Neural progenitor cell (in vitro differentiated cells): ENCODE measurements around the gene TMEM87B. TPM values are rescaled to one million over a fixed set of nuclear protein-coding genes. Genes with fewer than 3 reads are reported as not detected.

ENCODE experiments used
- DNase-seq: peaks from one replicate; pipeline ENCODE4 v3.0.0-alpha.2; 2016; ENCODE audit warnings: low spot score
- H2AFZ ChIP-seq: fragments of 200-600 bp; sonication (generic); replicated peaks from 2 replicates; pipeline ENCODE4 v1.6.1; 2016; ENCODE audit warnings: antibody characterized with exemption
- H3F3A ChIP-seq: fragments of 200-600 bp; sonication (generic); 2 replicates; pipeline ENCODE4 v1.6.1; 2016; ENCODE audit warnings: antibody characterized with exemption, low read depth
- H3K27ac ChIP-seq: fragments of 200-600 bp; sonication (generic); 2 replicates; pipeline ENCODE4 v1.5.1; 2016; ENCODE audit warnings: mild to moderate bottlenecking
- H3K27me3 ChIP-seq: fragments of 200-600 bp; sonication (generic); 2 replicates; pipeline ENCODE4 v1.6.1; 2016; ENCODE audit warnings: mild to moderate bottlenecking, moderate library complexity
- H3K36me3 ChIP-seq: fragments of 200-600 bp; sonication (generic); 2 replicates; pipeline ENCODE4 v1.5.1; 2016
- H3K4me1 ChIP-seq: fragments of 200-600 bp; sonication (generic); 2 replicates; pipeline ENCODE4 v1.6.1; 2016; ENCODE audit warnings: mixed run types
- H3K4me2 ChIP-seq: fragments of 200-600 bp; sonication (generic); 2 replicates; pipeline ENCODE4 v1.6.1; 2016
- H3K4me3 ChIP-seq: fragments of 200-600 bp; sonication (generic); 2 replicates; pipeline ENCODE4 v1.5.1; 2016
- H3K79me2 ChIP-seq: fragments of 200-600 bp; sonication (generic); 2 replicates; pipeline ENCODE4 v1.6.1; 2016; ENCODE audit warnings: low read depth
- H3K9ac ChIP-seq: fragments of 200-600 bp; sonication (generic); 2 replicates; pipeline ENCODE4 v1.6.1; 2016
- H3K9me3 ChIP-seq: fragments of 200-600 bp; sonication (generic); 2 replicates; pipeline ENCODE4 v1.5.1; 2016; ENCODE audit warnings: low read depth
- H4K20me1 ChIP-seq: fragments of 200-600 bp; sonication (generic); 2 replicates; pipeline ENCODE4 v1.6.1; 2016; ENCODE audit warnings: low read depth
- H3K27ac Mint-ChIP-seq: 3 replicates; pipeline ENCODE4 v1.8.0; 2021; ENCODE audit warnings: mixed read lengths
- H3K27me3 Mint-ChIP-seq: 2 replicates; pipeline ENCODE4 v1.8.0; 2022; ENCODE audit warnings: low read depth, mild to moderate bottlenecking, inconsistent platforms, moderate library complexity, mixed read lengths; ENCODE audit not compliant: insufficient read depth
- H3K36me3 Mint-ChIP-seq: 3 replicates; pipeline ENCODE4 v1.8.0; 2021; ENCODE audit warnings: mixed read lengths
- H3K4me1 Mint-ChIP-seq: 3 replicates; pipeline ENCODE4 v1.8.0; 2021; ENCODE audit warnings: mixed read lengths
- H3K4me3 Mint-ChIP-seq: 3 replicates; pipeline ENCODE4 v1.8.0; 2021; ENCODE audit warnings: mild to moderate bottlenecking, moderate library complexity, mixed read lengths
- H3K9me3 Mint-ChIP-seq: 3 replicates; pipeline ENCODE4 v1.8.0; 2020; ENCODE audit warnings: mixed read lengths
- EZH2 ChIP-seq: fragments of 200-600 bp; sonication (generic); IDR thresholded peaks from 2 replicates; pipeline ENCODE4 v1.6.1; 2017; ENCODE audit warnings: antibody characterized with exemption, mild to moderate bottlenecking, moderate library complexity
- EZH2phosphoT487 ChIP-seq: fragments of 200-600 bp; sonication (generic); IDR thresholded peaks from 2 replicates; pipeline ENCODE4 v1.6.1; 2017; ENCODE audit warnings: antibody characterized with exemption
- total RNA-seq: library from RNA; depleted of rRNA; stranded (reverse); fragments of >200 nt; gene quantifications from 2 replicates; pipeline ENCODE4 v1.2.3, GENCODE V29; 2015; ENCODE audit warnings: low replicate concordance
- TF ChIP-seq, protein P1 (sequence below): fragments of 200-600 bp; sonication (generic); IDR thresholded peaks from 2 replicates; pipeline ENCODE4 v1.5.1; 2017; ENCODE audit warnings: antibody characterized with exemption, mild to moderate bottlenecking

Gene TMEM87B
- total RNA-seq, 1 donor from 2014 or later: 34.4 TPM

DNA sequence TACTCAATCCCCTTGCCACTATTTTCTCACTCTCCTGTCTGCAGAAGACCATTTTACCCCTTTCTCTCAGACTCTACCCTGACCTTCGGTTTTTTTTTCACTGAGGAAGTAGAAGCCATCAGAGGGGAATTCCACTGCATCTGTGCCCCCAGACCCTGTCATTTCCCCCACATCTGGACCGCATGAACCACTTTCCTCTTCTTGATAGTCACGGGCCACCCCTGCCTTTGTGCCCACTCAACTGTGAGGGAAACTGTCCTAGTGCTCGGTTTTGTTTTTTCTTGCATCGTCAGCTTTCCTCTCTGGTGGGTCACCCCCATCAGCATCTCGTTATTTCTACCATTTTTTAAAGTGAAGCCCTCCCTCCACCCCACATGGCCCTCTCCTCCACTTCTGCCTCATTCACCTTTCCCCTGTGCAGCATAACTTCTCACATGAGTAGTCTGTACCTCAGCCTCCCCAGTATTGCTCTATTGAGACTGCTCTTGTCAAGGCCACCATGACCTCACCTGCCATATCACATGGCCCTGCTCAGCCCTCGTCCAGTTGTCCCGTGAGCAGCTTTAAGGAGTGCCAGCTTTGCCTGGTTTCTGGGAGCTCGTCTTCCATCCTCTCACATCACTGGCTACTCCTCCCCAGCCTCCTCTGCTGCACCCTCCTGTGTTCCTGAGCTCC lies 32.4 kb downstream of the TMEM87B start:
- no peaks in the 10 kb centered on the region for H3F3A ChIP-seq
- no peaks in the 10 kb centered on the region for H4K20me1 ChIP-seq
- no peak for DNase-seq
- H3K4me2 ChIP-seq: no peak overlapping the region
- H3K36me3 ChIP-seq: no peaks in the 10 kb centered on the region
- no peaks in the 10 kb centered on the region for H3K79me2 ChIP-seq
- Mint-ChIP-seq H3K4me1 (no peaks in the 10 kb centered on the region), H3K4me3 (no peak overlapping the region), H3K27me3 (peaks cover 2% of the 10 kb centered on the region), H3K27ac (no peak overlapping the region), H3K9me3 (no peaks in the 10 kb centered on the region), H3K36me3 (peaks cover 54% of the 10 kb centered on the region)
- no peak overlapping the region for H3K4me3 ChIP-seq
- no peaks in the 10 kb centered on the region for H3K27me3 ChIP-seq
- no peak overlapping the region for H2AFZ ChIP-seq
- H3K4me1 ChIP-seq: no peaks in the 10 kb centered on the region
- TF ChIP-seq EZH2phosphoT487 (no peak), EZH2 (no peak)
- TF ChIP-seq, protein P1, sequence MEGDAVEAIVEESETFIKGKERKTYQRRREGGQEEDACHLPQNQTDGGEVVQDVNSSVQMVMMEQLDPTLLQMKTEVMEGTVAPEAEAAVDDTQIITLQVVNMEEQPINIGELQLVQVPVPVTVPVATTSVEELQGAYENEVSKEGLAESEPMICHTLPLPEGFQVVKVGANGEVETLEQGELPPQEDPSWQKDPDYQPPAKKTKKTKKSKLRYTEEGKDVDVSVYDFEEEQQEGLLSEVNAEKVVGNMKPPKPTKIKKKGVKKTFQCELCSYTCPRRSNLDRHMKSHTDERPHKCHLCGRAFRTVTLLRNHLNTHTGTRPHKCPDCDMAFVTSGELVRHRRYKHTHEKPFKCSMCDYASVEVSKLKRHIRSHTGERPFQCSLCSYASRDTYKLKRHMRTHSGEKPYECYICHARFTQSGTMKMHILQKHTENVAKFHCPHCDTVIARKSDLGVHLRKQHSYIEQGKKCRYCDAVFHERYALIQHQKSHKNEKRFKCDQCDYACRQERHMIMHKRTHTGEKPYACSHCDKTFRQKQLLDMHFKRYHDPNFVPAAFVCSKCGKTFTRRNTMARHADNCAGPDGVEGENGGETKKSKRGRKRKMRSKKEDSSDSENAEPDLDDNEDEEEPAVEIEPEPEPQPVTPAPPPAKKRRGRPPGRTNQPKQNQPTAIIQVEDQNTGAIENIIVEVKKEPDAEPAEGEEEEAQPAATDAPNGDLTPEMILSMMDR: no peak
- no peaks in the 10 kb centered on the region for H3K9me3 ChIP-seq
- H3K27ac ChIP-seq: no peak overlapping the region
- no peak overlapping the region for H3K9ac ChIP-seq

DNA sequence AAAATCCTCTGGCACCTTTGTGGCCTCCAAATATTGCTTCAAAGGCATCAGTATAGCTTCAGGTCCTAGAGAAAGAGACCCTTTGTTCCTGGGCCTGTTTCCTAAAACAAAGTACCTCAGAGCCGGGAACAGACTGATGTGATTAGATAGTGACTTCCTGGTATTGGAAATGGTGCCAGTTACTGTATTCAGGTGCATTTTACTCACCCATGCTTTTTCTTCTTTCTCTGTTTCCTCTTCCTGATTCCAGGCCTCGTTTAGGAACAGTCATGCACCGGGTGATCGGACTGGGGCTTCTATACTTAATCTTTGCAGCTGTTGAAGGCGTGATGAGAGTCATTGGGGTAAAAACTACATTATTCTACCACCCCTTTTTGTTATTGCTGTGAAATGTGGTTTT lies 34.3 kb downstream of the TMEM87B start:
- Mint-ChIP-seq H3K9me3 (no peaks in the 10 kb centered on the region), H3K27ac (no peak overlapping the region), H3K36me3 (peaks cover 43% of the 10 kb centered on the region), H3K4me1 (no peaks in the 10 kb centered on the region), H3K27me3 (peaks cover 4% of the 10 kb centered on the region), H3K4me3 (no peak overlapping the region)
- H3K4me2 ChIP-seq: no peak overlapping the region
- no peaks in the 10 kb centered on the region for H3F3A ChIP-seq
- H3K27me3 ChIP-seq: no peaks in the 10 kb centered on the region
- no peaks in the 10 kb centered on the region for H3K79me2 ChIP-seq
- no peak for TF ChIP-seq EZH2
- no peak for TF ChIP-seq EZH2phosphoT487
- TF ChIP-seq, protein P1: no peak
- H3K4me1 ChIP-seq: no peaks in the 10 kb centered on the region
- H3K4me3 ChIP-seq: no peak overlapping the region
- no peaks in the 10 kb centered on the region for H3K36me3 ChIP-seq
- H3K27ac ChIP-seq: no peak overlapping the region
- H3K9ac ChIP-seq: no peak overlapping the region
- no peak overlapping the region for H2AFZ ChIP-seq
- no peak for DNase-seq
- no peaks in the 10 kb centered on the region for H3K9me3 ChIP-seq
- H4K20me1 ChIP-seq: no peaks in the 10 kb centered on the region

DNA sequence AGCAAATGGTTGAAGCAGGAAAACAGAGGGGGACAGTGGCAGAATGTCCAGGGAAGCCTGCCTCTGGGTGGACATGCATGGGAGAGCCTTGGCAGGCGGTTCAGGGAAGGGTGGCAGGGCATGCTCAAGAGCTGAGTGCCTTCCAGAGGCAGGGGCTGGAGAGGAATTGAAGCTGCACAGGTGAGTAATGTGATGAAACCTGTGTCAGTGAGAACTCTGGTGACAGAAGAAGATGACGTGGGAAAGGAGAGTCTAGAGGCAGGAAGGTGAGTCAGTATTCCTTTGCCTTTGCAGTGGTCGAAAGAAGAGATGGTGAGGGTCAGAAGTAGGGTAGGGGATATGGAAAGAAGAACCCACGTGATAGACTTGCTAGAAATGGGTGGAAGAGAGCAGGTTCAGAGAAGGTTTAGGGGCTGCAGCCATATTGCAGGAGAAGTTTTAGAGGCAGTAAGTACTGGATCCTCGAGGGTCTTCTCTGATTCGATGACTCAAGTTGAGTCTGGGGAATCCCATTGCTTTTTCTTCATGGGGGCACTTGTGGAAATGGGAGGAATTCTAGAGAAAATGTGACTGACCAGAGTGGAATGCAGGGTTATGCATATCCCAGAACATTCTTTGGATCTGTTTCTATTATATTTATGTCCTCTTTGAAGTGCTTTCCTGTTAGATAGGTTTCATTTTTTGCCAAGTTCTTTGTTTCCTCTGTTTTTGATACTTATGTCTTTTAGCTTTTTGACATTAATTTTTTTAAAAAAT lies 37.4 kb downstream of the TMEM87B start:
- no peak overlapping the region for H3K4me2 ChIP-seq
- no peak overlapping the region for H3K27ac Mint-ChIP-seq

More for the DNA sequence above, 37.4 kb downstream of the TMEM87B start:
- TF ChIP-seq, protein P1: no peak
- TF ChIP-seq EZH2: no peak
- TF ChIP-seq EZH2phosphoT487: no peak
- no peak for DNase-seq
- Histone ChIP-seq H3K9ac (no peak overlapping the region), H3K27ac (no peak overlapping the region), H3K4me1 (no peaks in the 10 kb centered on the region), H3K4me3 (no peak overlapping the region), H2AFZ (no peak overlapping the region), H3F3A (no peaks in the 10 kb centered on the region), H3K79me2 (no peaks in the 10 kb centered on the region), H4K20me1 (no peaks in the 10 kb centered on the region), H3K36me3 (no peaks in the 10 kb centered on the region), H3K9me3 (no peaks in the 10 kb centered on the region), H3K27me3 (no peaks in the 10 kb centered on the region)
- H3K4me1 Mint-ChIP-seq: no peaks in the 10 kb centered on the region
- no peaks in the 10 kb centered on the region for H3K9me3 Mint-ChIP-seq
- H3K36me3 Mint-ChIP-seq: peaks cover 24% of the 10 kb centered on the region
- H3K27me3 Mint-ChIP-seq: peaks cover 2% of the 10 kb centered on the region
- H3K4me3 Mint-ChIP-seq: no peak overlapping the region
